ENCODE data around the gene SENP3. TPM values are rescaled to one million over a fixed set of nuclear protein-coding genes. Genes with fewer than 3 reads are reported as not detected.

The SENP3 gene
- total and polyA plus RNA-seq, 2 of the 13 experiments (the other 11 are each of a cell fraction or from before 2014, with no cell fraction given): 55.8 to 75.4 TPM

- TF ChIP-seq MLXIP (CRISPR knock-in tag; IDR thresholded peaks at IDR 0.05; ENCODE audit: borderline replicate concordance): no peak
- TF ChIP-seq JARID2 (CRISPR knock-in tag; IDR thresholded peaks at IDR 0.05; ENCODE audit: insufficient replicate concordance): peak; percentile 18
- TF ChIP-seq THAP11 (CRISPR knock-in tag; IDR thresholded peaks at IDR 0.05): peak; percentile 87
- TF ChIP-seq ZNF274 (CRISPR knock-in tag; IDR thresholded peaks at IDR 0.05): 0 out of 2 replicates have a peak, but pooled peaks have one; percentile 55
- TF ChIP-seq TMF1 (CRISPR knock-in tag; IDR thresholded peaks at IDR 0.05; ENCODE audit: low read depth): 0 out of 2 replicates have a peak, but pooled peaks have one; percentile 37
- TF ChIP-seq MAFG (CRISPR knock-in tag; IDR thresholded peaks at IDR 0.05): no peak
- no peak for TF ChIP-seq CREBL2 (CRISPR knock-in tag; IDR thresholded peaks at IDR 0.05; ENCODE audit: borderline replicate concordance)
- TF ChIP-seq NFE2 (CRISPR knock-in tag; IDR thresholded peaks at IDR 0.05): no peak
- peak; percentile 90 for TF ChIP-seq PHF20 (CRISPR knock-in tag; IDR thresholded peaks at IDR 0.05)
- TF ChIP-seq NFRKB (IDR thresholded peaks at IDR 0.05): no peak
- no peak for TF ChIP-seq ZNF484 (CRISPR knock-in tag; IDR thresholded peaks at IDR 0.05; ENCODE audit: borderline replicate concordance, low read depth)
- TF ChIP-seq TCF7 (IDR thresholded peaks at IDR 0.05; ENCODE audit: low read depth): no peak
- TF ChIP-seq MIER2 (CRISPR knock-in tag; IDR thresholded peaks at IDR 0.05): no peak
- TF ChIP-seq ZNF552 (CRISPR knock-in tag; IDR thresholded peaks at IDR 0.05; ENCODE audit: borderline replicate concordance): peak; percentile 34; the same call in 1 of the 2 replicates
- no peak for TF ChIP-seq ATRX (CRISPR knock-in tag; IDR thresholded peaks at IDR 0.05; ENCODE audit: borderline replicate concordance)
- no peak for TF ChIP-seq ZNF256 (CRISPR knock-in tag; conservative IDR thresholded peaks at IDR 0.05)
- no peak for TF ChIP-seq ZNF354B (CRISPR knock-in tag; IDR thresholded peaks at IDR 0.05)
- TF ChIP-seq HNRNPL (IDR thresholded peaks at IDR 0.05; ENCODE audit: low read depth, low read length): no peak
- TF ChIP-seq GFI1 (CRISPR knock-in tag; IDR thresholded peaks at IDR 0.05; ENCODE audit: borderline replicate concordance): no peak
- no peak for TF ChIP-seq NFIB (CRISPR knock-in tag; IDR thresholded peaks at IDR 0.05; ENCODE audit: borderline replicate concordance)
- 0 out of 2 replicates have a peak, but pooled peaks have one; percentile 64 for TF ChIP-seq ZNF224 (CRISPR knock-in tag; IDR thresholded peaks at IDR 0.05)
- TF ChIP-seq EP300 (IDR thresholded peaks at IDR 0.05; ENCODE audit: low read depth in 2 of 2, low read length in 2 of 2): peak in 1 of 2 experiments; percentile 28; a peak in 1 of 4 replicates
- no peak; the same call in 1 of the 2 replicates for TF ChIP-seq EP300 (CRISPR knock-in tag; IDR thresholded peaks at IDR 0.05; ENCODE audit: borderline replicate concordance)
- no peak for TF ChIP-seq ZNF101 (CRISPR knock-in tag; IDR thresholded peaks at IDR 0.05; ENCODE audit: borderline replicate concordance, low read depth)
- peak; percentile 68 for TF ChIP-seq YY1 (IDR thresholded peaks at IDR 0.05; ENCODE audit: insufficient read depth, insufficient replicate concordance, low read depth, low read length)
- TF ChIP-seq ZSCAN31 (CRISPR knock-in tag; IDR thresholded peaks at IDR 0.05; ENCODE audit: low read depth): no peak
- no peak for TF ChIP-seq ZBTB39 (CRISPR knock-in tag; IDR thresholded peaks at IDR 0.05)
Measured at GRCh38 chr17:7561589-7562207, at the start of gene SENP3 (continued).
